ENCODE data around the gene ATRAID. TPM values are rescaled to one million over a fixed set of nuclear protein-coding genes. Genes with fewer than 3 reads are reported as not detected.

ATRAID gene
- total and polyA plus RNA-seq, 2 of the 8 experiments (the other 6 are each of a cell fraction or from before 2014, with no cell fraction given) = 109 to 280 TPM

DNA sequence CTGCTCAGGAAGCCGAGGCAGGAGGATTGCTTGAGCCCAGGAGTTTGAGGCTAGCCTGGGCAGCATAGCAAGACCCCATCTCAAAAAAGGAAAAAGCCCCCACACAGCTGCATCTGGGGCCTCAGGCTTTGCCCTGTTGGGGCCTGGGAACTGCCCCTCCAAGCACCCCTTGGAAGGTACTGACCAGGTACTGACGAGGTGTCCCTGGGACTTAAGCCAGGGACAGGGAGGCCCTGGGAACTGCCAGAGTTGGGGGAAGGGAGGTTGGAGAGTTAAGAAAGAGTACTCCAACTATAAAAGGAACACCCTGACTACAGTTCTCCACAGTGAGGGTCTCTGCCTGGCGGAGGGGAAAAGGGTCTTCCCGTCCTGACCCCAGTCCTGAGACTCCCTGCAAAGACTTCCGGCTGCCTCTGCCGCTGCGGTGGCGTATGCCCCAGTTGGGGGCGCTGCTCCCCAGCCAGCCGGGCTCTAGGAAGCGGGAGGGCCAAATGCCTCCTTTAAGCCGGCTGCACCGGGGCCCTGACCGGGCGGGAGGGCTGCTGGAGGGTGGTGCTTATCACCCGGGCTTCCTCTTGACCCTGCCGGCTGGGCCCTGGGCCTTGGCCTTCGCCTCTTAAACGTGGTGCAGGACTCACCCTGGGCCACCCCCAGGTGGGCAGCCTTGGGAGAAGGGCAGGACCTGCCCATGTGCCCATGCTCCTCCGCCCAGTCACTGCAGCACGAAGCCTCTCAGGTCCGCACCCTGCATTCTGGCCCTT is 38.2 kb downstream of the ATRAID start (continued):
- TF ChIP-seq SUZ12 (IDR thresholded peaks at IDR 0.05; ENCODE audit: low read length) = 0 out of 2 replicates have a peak, but pooled peaks have one; percentile 23
- peak; percentile 13 for TF ChIP-seq EZH2 (IDR thresholded peaks at IDR 0.05; ENCODE audit: low read depth, low read length, severe bottlenecking)
- 0 out of 2 replicates have a peak, but pooled peaks have one; percentile 28 for TF ChIP-seq RBBP5 (IDR thresholded peaks at IDR 0.05; ENCODE audit: borderline replicate concordance, low read depth, low read length)
- TF ChIP-seq ASH2L (IDR thresholded peaks at IDR 0.05; ENCODE audit: low read length) = peak; percentile 63
- TF ChIP-seq SIRT6 (IDR thresholded peaks at IDR 0.05; ENCODE audit: low read length) = no peak
- no peak for TF ChIP-seq CBX8 (IDR thresholded peaks at IDR 0.05; ENCODE audit: borderline replicate concordance, low read depth, low read length)
- no peak for TF ChIP-seq CBX5 (IDR thresholded peaks at IDR 0.05; ENCODE audit: low read depth, low read length)
- TF ChIP-seq CTBP2 (IDR thresholded peaks at IDR 0.05; ENCODE audit: borderline replicate concordance, insufficient read depth, insufficient read length, low read length) = peak; percentile 16
- TF ChIP-seq RXRA (IDR thresholded peaks at IDR 0.05; ENCODE audit: insufficient read depth, low read depth, low read length) = no peak
- TF ChIP-seq TEAD4 (IDR thresholded peaks at IDR 0.05; ENCODE audit: low read depth, low read length) = 0 out of 2 replicates have a peak, but pooled peaks have one; percentile 4
- no peak for TF ChIP-seq RNF2 (IDR thresholded peaks at IDR 0.05; ENCODE audit: borderline replicate concordance, low read depth, low read length, missing control alignments, poor library complexity, severe bottlenecking)
- TF ChIP-seq BACH1 (IDR thresholded peaks at IDR 0.05; ENCODE audit: low read length) = no peak
- TF ChIP-seq TAF7 (optimal IDR thresholded peaks at IDR 0.05; ENCODE audit: borderline replicate concordance, low read depth, low read length) = no peak
- 0 out of 2 replicates have a peak, but pooled peaks have one; percentile 25 for TF ChIP-seq SRF (IDR thresholded peaks at IDR 0.05; ENCODE audit: low read depth, low read length)
- peak; percentile 50; the same call in 1 of the 2 replicates for TF ChIP-seq POLR2AphosphoS5 (IDR thresholded peaks at IDR 0.05; ENCODE audit: low read depth, low read length)
- no peak for TF ChIP-seq SIX5 (IDR thresholded peaks at IDR 0.05; ENCODE audit: low read depth, low read length)
- TF ChIP-seq TAF1 (IDR thresholded peaks at IDR 0.05; ENCODE audit: low read depth, low read length) = 0 out of 2 replicates have a peak, but pooled peaks have one; percentile 35
- TF ChIP-seq KDM1A (IDR thresholded peaks at IDR 0.05; ENCODE audit: borderline replicate concordance, low read length) = no peak; the same call in 1 of the 2 replicates
- TF ChIP-seq ATF3 (IDR thresholded peaks at IDR 0.05; ENCODE audit: insufficient read depth, low read depth, low read length) = no peak
- TF ChIP-seq POLR2A (IDR thresholded peaks at IDR 0.05; ENCODE audit: control extremely low read depth in 1 of 2, low read depth in 2 of 2, low read length in 2 of 2) = peak in 1 of 2 experiments; percentile 47; a peak in 1 of 3 replicates
- 0 out of 2 replicates have a peak, but pooled peaks have one; percentile 9 for TF ChIP-seq JUND (IDR thresholded peaks at IDR 0.05; ENCODE audit: low read length)
- TF ChIP-seq TBP (IDR thresholded peaks at IDR 0.05; ENCODE audit: low read depth, low read length) = peak; percentile 42; the same call in 1 of the 2 replicates

All from H1 (cell line).